H1 (cell line): ENCODE measurements around the gene LARP4. TPM values are rescaled to one million over a fixed set of nuclear protein-coding genes. Genes with fewer than 3 reads are reported as not detected.

ENCODE experiments used
- ASH2L ChIP-seq: fragments of 200-600, 300-600 bp; sonication (generic); IDR thresholded peaks from one replicate; pipeline ENCODE4 v1.7.1; 2017; ENCODE audit warnings: low read length
- BRCA1 ChIP-seq: IDR thresholded peaks from 2 replicates; pipeline ENCODE4 v1.6.1; 2012; ENCODE audit warnings: low read depth, low read length, improper control_type of control experiment
- POLR2A ChIP-seq, 2 experiments: IDR thresholded peaks; 1 replicate in 1 of 2; 2 replicates in 1 of 2; pipeline ENCODE4 v1.6.1; 2011; ENCODE audit warnings: low read depth in 2 of 2, low read length in 2 of 2, mild to moderate bottlenecking in 2 of 2; ENCODE audit errors: control extremely low read depth in 1 of 2
- TAF7 ChIP-seq: optimal IDR thresholded peaks from 2 replicates; pipeline ENCODE3; 2011; ENCODE audit warnings: low read depth, mild to moderate bottlenecking, inconsistent platforms, low read length, moderate library complexity, borderline replicate concordance
- TEAD4 ChIP-seq: IDR thresholded peaks from 2 replicates; pipeline ENCODE4 v1.6.1; 2012; ENCODE audit warnings: low read depth, low read length, inconsistent platforms, mixed read lengths
- polyA plus RNA-seq, 7 experiments: library from polyadenylated mRNA; depleted of rRNA in 3 of 7; stranded (reverse) in 5 of 7; unstranded in 2 of 7; fragments of >200 nt in 5 of 7; fragments of 200-250 nt in 2 of 7; gene quantifications; 1 replicate in 5 of 7; 2 replicates in 1 of 7; 4 replicates in 1 of 7; pipeline versions ENCODE4 v1.2.1 to v1.2.3, GENCODE V29; 2011 to 2013; ENCODE audit warnings: missing spikeins in 2 of 7, mixed read lengths in 2 of 7
- total RNA-seq: library from RNA; stranded (reverse); fragmentation: NEBNext Ultra II Directional; extraction: Animal tissue kit (Norgen Biotek cat#: 25700); gene quantifications from 2 replicates; pipeline ENCODE4 v1.2.1, GENCODE V29; 2021

LARP4 gene
- total and polyA plus RNA-seq, 2 of the 8 experiments (the other 6 are each of a cell fraction or from before 2014, with no cell fraction given) = 12.8 to 93.9 TPM

- TF ChIP-seq POLR2A (IDR thresholded peaks at IDR 0.05; ENCODE audit: control extremely low read depth in 1 of 2, low read depth in 2 of 2, low read length in 2 of 2) = no peak
- no peak for TF ChIP-seq TEAD4
- no peak for TF ChIP-seq TAF7
- no peak for TF ChIP-seq BRCA1
- no peak for TF ChIP-seq ASH2L
These were observed 108.4 kb downstream of the LARP4 start (continued) for GRCh38 chr12:50508970-50509663.
